ENCODE measurements around the gene MYH11. TPM values are rescaled to one million over a fixed set of nuclear protein-coding genes. Genes with fewer than 3 reads are reported as not detected.

The MYH11 gene
- total RNA-seq, 1 donor from 2014 or later: not detected

GRCh38 chr16:15873301-15873700 is 16.5 kb upstream of the MYH11 start:
- intact Hi-C loops (cut with micrococcal nuclease): no loop called here
- Mint-ChIP-seq H3K4me3 (ENCODE audit: low read depth) (no peak overlapping the region), H3K27me3 (ENCODE audit: low read depth) (no peaks in the 10 kb centered on the region), H3K36me3 (ENCODE audit: low read depth) (peaks cover 49% of the 10 kb centered on the region), H3K27ac (no peak overlapping the region), H3K9me3 (no peaks in the 10 kb centered on the region), H3K4me1 (ENCODE audit: low read depth) (peaks cover 5% of the 10 kb centered on the region)
- no peak for DNase-seq (ENCODE audit: low spot score)

- peaks cover 52% of the 10 kb centered on the region for H3K36me3 Mint-ChIP-seq (ENCODE audit: low read depth)
- peaks cover 3% of the 10 kb centered on the region for H3K4me1 Mint-ChIP-seq (ENCODE audit: low read depth)
- intact Hi-C loops (cut with micrococcal nuclease): no loop called here
- DNase-seq (ENCODE audit: low spot score): no peak
- no peak overlapping the region for H3K27ac Mint-ChIP-seq
- H3K9me3 Mint-ChIP-seq: no peaks in the 10 kb centered on the region
- H3K27me3 Mint-ChIP-seq (ENCODE audit: low read depth): no peaks in the 10 kb centered on the region
- no peak overlapping the region for H3K4me3 Mint-ChIP-seq (ENCODE audit: low read depth)
These were observed 13.2 kb upstream of the MYH11 start for GRCh38 chr16:15870011-15870410.

- no peaks in the 10 kb centered on the region for H3K4me1 Mint-ChIP-seq (ENCODE audit: low read depth)
- intact Hi-C loops (cut with micrococcal nuclease): no loop called here
- H3K27me3 Mint-ChIP-seq (ENCODE audit: low read depth): no peaks in the 10 kb centered on the region
- H3K9me3 Mint-ChIP-seq: no peaks in the 10 kb centered on the region
- peaks cover 35% of the 10 kb centered on the region for H3K36me3 Mint-ChIP-seq (ENCODE audit: low read depth)
- no peak for DNase-seq (ENCODE audit: low spot score)
- H3K4me3 Mint-ChIP-seq (ENCODE audit: low read depth): no peak overlapping the region
- H3K27ac Mint-ChIP-seq: no peak overlapping the region
These were observed 9.6 kb upstream of the MYH11 start for GRCh38 chr16:15866451-15866850.

GRCh38 chr16:15865742-15866141 is 8.9 kb upstream of the MYH11 start:
- no peaks in the 10 kb centered on the region for H3K4me1 Mint-ChIP-seq (ENCODE audit: low read depth)
- intact Hi-C loops (cut with micrococcal nuclease): no loop called here

GRCh38 chr16:15864939-15865338 is 8.1 kb upstream of the MYH11 start:
- Mint-ChIP-seq H3K9me3 (no peaks in the 10 kb centered on the region), H3K4me3 (ENCODE audit: low read depth) (no peak overlapping the region), H3K36me3 (ENCODE audit: low read depth) (peaks cover 30% of the 10 kb centered on the region), H3K4me1 (ENCODE audit: low read depth) (no peaks in the 10 kb centered on the region), H3K27me3 (ENCODE audit: low read depth) (peaks cover 2% of the 10 kb centered on the region), H3K27ac (no peak overlapping the region)
- no peak for DNase-seq (ENCODE audit: low spot score)
- intact Hi-C loops (cut with micrococcal nuclease): no loop called here

More at GRCh38 chr16:15865742-15866141, 8.9 kb upstream of the MYH11 start:
- Mint-ChIP-seq H3K27me3 (ENCODE audit: low read depth) (peaks cover 2% of the 10 kb centered on the region), H3K9me3 (no peaks in the 10 kb centered on the region), H3K27ac (no peak overlapping the region), H3K4me3 (ENCODE audit: low read depth) (no peak overlapping the region), H3K36me3 (ENCODE audit: low read depth) (peaks cover 35% of the 10 kb centered on the region)
- no peak for DNase-seq (ENCODE audit: low spot score)

GRCh38 chr16:15861996-15862395 is 5.2 kb upstream of the MYH11 start:
- H3K27ac Mint-ChIP-seq: no peak overlapping the region
- no peak overlapping the region for H3K4me3 Mint-ChIP-seq (ENCODE audit: low read depth)
- no peaks in the 10 kb centered on the region for H3K9me3 Mint-ChIP-seq
- DNase-seq (ENCODE audit: low spot score): no peak
- H3K27me3 Mint-ChIP-seq (ENCODE audit: low read depth): peaks cover 21% of the 10 kb centered on the region
- H3K36me3 Mint-ChIP-seq (ENCODE audit: low read depth): peaks cover 16% of the 10 kb centered on the region
- H3K4me1 Mint-ChIP-seq (ENCODE audit: low read depth): peaks cover 7% of the 10 kb centered on the region
- intact Hi-C loops (cut with micrococcal nuclease): no loop called here

GRCh38 chr16:15858921-15859668 is 2.3 kb upstream of the MYH11 start:
- Mint-ChIP-seq H3K4me1 (ENCODE audit: low read depth) (peaks cover 7% of the 10 kb centered on the region), H3K36me3 (ENCODE audit: low read depth) (peaks cover 3% of the 10 kb centered on the region), H3K9me3 (no peaks in the 10 kb centered on the region), H3K4me3 (ENCODE audit: low read depth) (no peak overlapping the region), H3K27ac (no peak overlapping the region), H3K27me3 (ENCODE audit: low read depth) (peaks cover 44% of the 10 kb centered on the region)
- intact Hi-C loops (cut with micrococcal nuclease): no loop called here
- no peak for DNase-seq (ENCODE audit: low spot score)

- H3K4me3 Mint-ChIP-seq (ENCODE audit: low read depth): peak overlapping the region; percentile 77
- peaks cover 47% of the 10 kb centered on the region for H3K27me3 Mint-ChIP-seq (ENCODE audit: low read depth)
- no peak overlapping the region for H3K27ac Mint-ChIP-seq
- no peak for DNase-seq (ENCODE audit: low spot score)
- intact Hi-C loops (cut with micrococcal nuclease): no loop called here
- no peaks in the 10 kb centered on the region for H3K9me3 Mint-ChIP-seq
- H3K36me3 Mint-ChIP-seq (ENCODE audit: low read depth): peaks cover 3% of the 10 kb centered on the region
- peaks cover 7% of the 10 kb centered on the region for H3K4me1 Mint-ChIP-seq (ENCODE audit: low read depth)
These were observed 1.1 kb upstream of the MYH11 start for GRCh38 chr16:15857724-15858560.

GRCh38 chr16:15856182-15856581 is 646 bp downstream of the MYH11 start:
- Mint-ChIP-seq H3K27ac (no peak overlapping the region), H3K4me3 (ENCODE audit: low read depth) (no peak overlapping the region), H3K9me3 (no peaks in the 10 kb centered on the region), H3K36me3 (ENCODE audit: low read depth) (peaks cover 3% of the 10 kb centered on the region), H3K27me3 (ENCODE audit: low read depth) (peaks cover 49% of the 10 kb centered on the region), H3K4me1 (ENCODE audit: low read depth) (peaks cover 7% of the 10 kb centered on the region)
- intact Hi-C loops (cut with micrococcal nuclease): no loop called here
- DNase-seq (ENCODE audit: low spot score): no peak

GRCh38 chr16:15855704-15856003 is 1.2 kb downstream of the MYH11 start:
- H3K4me3 Mint-ChIP-seq (ENCODE audit: low read depth): no peak overlapping the region
- peaks cover 7% of the 10 kb centered on the region for H3K4me1 Mint-ChIP-seq (ENCODE audit: low read depth)
- H3K9me3 Mint-ChIP-seq: no peaks in the 10 kb centered on the region
- no peak for DNase-seq (ENCODE audit: low spot score)
- no peak overlapping the region for H3K27ac Mint-ChIP-seq
- H3K36me3 Mint-ChIP-seq (ENCODE audit: low read depth): peaks cover 3% of the 10 kb centered on the region
- H3K27me3 Mint-ChIP-seq (ENCODE audit: low read depth): peaks cover 46% of the 10 kb centered on the region
- intact Hi-C loops (cut with micrococcal nuclease): no loop called here

- Mint-ChIP-seq H3K36me3 (ENCODE audit: low read depth) (peaks cover 3% of the 10 kb centered on the region), H3K9me3 (no peaks in the 10 kb centered on the region), H3K4me1 (ENCODE audit: low read depth) (peaks cover 7% of the 10 kb centered on the region), H3K27ac (no peak overlapping the region), H3K4me3 (ENCODE audit: low read depth) (no peak overlapping the region), H3K27me3 (ENCODE audit: low read depth) (peaks cover 46% of the 10 kb centered on the region)
- intact Hi-C loops (cut with micrococcal nuclease): no loop called here
- DNase-seq (ENCODE audit: low spot score): no peak
These were observed 1.7 kb downstream of the MYH11 start for GRCh38 chr16:15854906-15855703.

GRCh38 chr16:15854061-15854460 is 2.8 kb downstream of the MYH11 start:
- Mint-ChIP-seq H3K27ac (no peak overlapping the region), H3K36me3 (ENCODE audit: low read depth) (peaks cover 3% of the 10 kb centered on the region), H3K27me3 (ENCODE audit: low read depth) (peaks cover 42% of the 10 kb centered on the region), H3K9me3 (no peaks in the 10 kb centered on the region), H3K4me3 (ENCODE audit: low read depth) (no peak overlapping the region), H3K4me1 (ENCODE audit: low read depth) (peaks cover 7% of the 10 kb centered on the region)
- no peak for DNase-seq (ENCODE audit: low spot score)
- intact Hi-C loops (cut with micrococcal nuclease): no loop called here

- Mint-ChIP-seq H3K4me1 (ENCODE audit: low read depth) (peaks cover 7% of the 10 kb centered on the region), H3K4me3 (ENCODE audit: low read depth) (no peak overlapping the region), H3K27me3 (ENCODE audit: low read depth) (peaks cover 37% of the 10 kb centered on the region), H3K27ac (no peak overlapping the region), H3K9me3 (no peaks in the 10 kb centered on the region), H3K36me3 (ENCODE audit: low read depth) (peaks cover 3% of the 10 kb centered on the region)
- intact Hi-C loops (cut with micrococcal nuclease): no loop called here
- no peak for DNase-seq (ENCODE audit: low spot score)
These were observed 3.8 kb downstream of the MYH11 start for GRCh38 chr16:15853021-15853420.
